Vagina (tissue), 2 donors: ENCODE results near the gene SYNE1. TPM values are rescaled to one million over a fixed set of nuclear protein-coding genes. Genes with fewer than 3 reads are reported as not detected.
A peak's percentile ranks its signal among the peaks of the same experiment; 100 is the strongest.

Experiments
- DNase-seq, 2 donors: peaks; one replicate each; pipeline ENCODE4 v3.0.0-alpha.2; 2017; ENCODE audit errors: extremely low spot score in 2 of 2
- H3K27ac ChIP-seq: fragments of 200-600 bp; sonication (generic); one replicate; pipeline ENCODE4 v1.5.1; 2019
- H3K27me3 ChIP-seq: fragments of 200-600 bp; sonication (generic); one replicate; pipeline ENCODE4 v1.5.1; 2019
- H3K36me3 ChIP-seq, 2 donors: fragments of 200-600 bp; sonication (generic); one replicate each; pipeline ENCODE4 v1.5.1; 2017 to 2019
- H3K4me1 ChIP-seq: fragments of 200-600 bp; sonication (generic); one replicate; pipeline ENCODE4 v1.5.1; 2019
- H3K4me3 ChIP-seq, 2 donors: fragments of 200-600 bp; sonication (generic); 1 replicate in 1 of 2; 2 replicates in 1 of 2; pipeline ENCODE4 v1.5.1; 2016 to 2019
- H3K9me3 ChIP-seq: fragments of 200-600 bp; sonication (generic); one replicate; pipeline ENCODE4 v1.5.1; 2019
- POLR2A ChIP-seq, 2 donors: fragments of 450-650 bp; IDR thresholded peaks; one replicate each; pipeline ENCODE4 v1.6.1; 2017; ENCODE audit warnings: antibody characterized with exemption in 2 of 2, mild to moderate bottlenecking in 2 of 2, moderate library complexity in 2 of 2
- POLR2AphosphoS5 ChIP-seq, 2 donors: sonication (generic); formaldehyde crosslinking; IDR thresholded peaks; one replicate each; pipeline ENCODE4 v1.9.0; 2017; ENCODE audit warnings: antibody characterized with exemption in 2 of 2, mild to moderate bottlenecking in 2 of 2, low read depth in 1 of 2; ENCODE audit not compliant: insufficient read depth in 1 of 2
- intact Hi-C: fragments of 100-400 bp; cut with DNase I; formaldehyde crosslinking; loops from one replicate; pipeline ENCODE4 v1.15.1; 2023
- total RNA-seq: library from RNA; depleted of rRNA; stranded (reverse); fragments of >200 nt; gene quantifications from one replicate; pipeline ENCODE4 v1.2.3, GENCODE V29; 2016
- TF ChIP-seq, protein P1 (sequence below), 3 experiments: fragments of 450-650 bp in 2 of 3; fragments of 200-600 bp in 1 of 3; sonication (generic) in 1 of 3; IDR thresholded peaks; one replicate each; pipeline ENCODE4 v1.5.1; 2017 to 2019; ENCODE audit warnings: antibody characterized with exemption in 3 of 3, mild to moderate bottlenecking in 2 of 3, moderate library complexity in 2 of 3

Gene SYNE1
- total RNA-seq, 1 donor from 2014 or later, result 81.5 TPM

DNA sequence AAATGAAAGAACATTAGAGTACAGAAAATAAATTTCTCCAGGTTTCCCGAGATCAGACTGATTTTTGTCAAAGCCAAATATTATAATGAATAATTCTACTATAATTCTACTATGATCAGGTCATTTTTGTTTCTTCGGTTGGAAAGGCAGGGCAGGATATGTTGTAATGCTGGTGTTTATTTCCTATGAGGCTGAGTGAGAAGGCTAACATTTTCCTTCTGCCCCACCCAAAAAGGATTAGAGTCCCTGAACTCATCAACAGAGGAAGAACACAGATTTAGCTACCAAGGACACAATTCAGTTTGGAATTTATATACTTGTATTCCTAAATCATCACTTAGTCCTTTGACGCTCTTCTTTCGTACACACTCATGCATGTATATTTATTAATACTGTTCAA is 318.9 kb downstream of the SYNE1 start:
- Histone ChIP-seq H3K36me3 (peaks cover 6 to 25% of the 10 kb centered on the region in 2 donors), H3K27ac (no peak overlapping the region)
- intact Hi-C loops, result no loop called here

DNA sequence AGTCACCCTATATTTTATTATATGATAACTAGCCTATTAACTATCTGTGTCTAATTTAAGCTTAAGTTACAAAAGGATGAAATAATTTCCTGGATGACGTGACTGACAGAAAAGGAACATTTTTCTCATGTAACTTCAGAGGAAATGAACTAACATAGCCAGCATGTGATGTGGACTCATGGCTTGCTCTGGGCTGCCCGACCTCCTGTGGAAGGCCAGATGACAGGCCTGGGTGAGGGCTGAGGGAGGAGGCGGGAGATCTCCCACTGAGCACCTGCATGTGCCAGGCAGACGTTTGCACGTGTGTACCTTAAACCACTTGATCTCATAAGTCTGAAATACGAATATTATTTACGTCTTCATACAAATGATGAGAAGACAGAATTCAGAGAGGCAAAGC is 321.1 kb downstream of the SYNE1 start:
- peaks cover 2 to 23% of the 10 kb centered on the region in 2 donors for H3K36me3 ChIP-seq
- DNase-seq, result no peak
- TF ChIP-seq POLR2A (IDR thresholded peaks at IDR 0.05), result no peak
- no peak for TF ChIP-seq POLR2AphosphoS5 (IDR thresholded peaks at IDR 0.05; ENCODE audit: insufficient read depth in 1 of 2, low read depth in 1 of 2)
- TF ChIP-seq, protein P1, sequence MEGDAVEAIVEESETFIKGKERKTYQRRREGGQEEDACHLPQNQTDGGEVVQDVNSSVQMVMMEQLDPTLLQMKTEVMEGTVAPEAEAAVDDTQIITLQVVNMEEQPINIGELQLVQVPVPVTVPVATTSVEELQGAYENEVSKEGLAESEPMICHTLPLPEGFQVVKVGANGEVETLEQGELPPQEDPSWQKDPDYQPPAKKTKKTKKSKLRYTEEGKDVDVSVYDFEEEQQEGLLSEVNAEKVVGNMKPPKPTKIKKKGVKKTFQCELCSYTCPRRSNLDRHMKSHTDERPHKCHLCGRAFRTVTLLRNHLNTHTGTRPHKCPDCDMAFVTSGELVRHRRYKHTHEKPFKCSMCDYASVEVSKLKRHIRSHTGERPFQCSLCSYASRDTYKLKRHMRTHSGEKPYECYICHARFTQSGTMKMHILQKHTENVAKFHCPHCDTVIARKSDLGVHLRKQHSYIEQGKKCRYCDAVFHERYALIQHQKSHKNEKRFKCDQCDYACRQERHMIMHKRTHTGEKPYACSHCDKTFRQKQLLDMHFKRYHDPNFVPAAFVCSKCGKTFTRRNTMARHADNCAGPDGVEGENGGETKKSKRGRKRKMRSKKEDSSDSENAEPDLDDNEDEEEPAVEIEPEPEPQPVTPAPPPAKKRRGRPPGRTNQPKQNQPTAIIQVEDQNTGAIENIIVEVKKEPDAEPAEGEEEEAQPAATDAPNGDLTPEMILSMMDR (IDR thresholded peaks at IDR 0.05), result no peak
- H3K4me3 ChIP-seq, result no peak overlapping the region
- no peaks in the 10 kb centered on the region for H3K27me3 ChIP-seq
- intact Hi-C loops, result no loop called here
- H3K4me1 ChIP-seq, result no peaks in the 10 kb centered on the region
- no peaks in the 10 kb centered on the region for H3K9me3 ChIP-seq
- H3K27ac ChIP-seq, result no peak overlapping the region

More for the DNA sequence above, 318.9 kb downstream of the SYNE1 start:
- H3K27me3 ChIP-seq, result no peaks in the 10 kb centered on the region
- no peak overlapping the region for H3K4me3 ChIP-seq
- no peaks in the 10 kb centered on the region for H3K9me3 ChIP-seq
- H3K4me1 ChIP-seq, result no peaks in the 10 kb centered on the region
- TF ChIP-seq POLR2AphosphoS5 (IDR thresholded peaks at IDR 0.05; ENCODE audit: insufficient read depth in 1 of 2, low read depth in 1 of 2), result peak in 1 of 2 donors; percentile 6
- TF ChIP-seq, protein P1 (IDR thresholded peaks at IDR 0.05), result no peak
- no peak for TF ChIP-seq POLR2A (IDR thresholded peaks at IDR 0.05)
- no peak for DNase-seq

DNA sequence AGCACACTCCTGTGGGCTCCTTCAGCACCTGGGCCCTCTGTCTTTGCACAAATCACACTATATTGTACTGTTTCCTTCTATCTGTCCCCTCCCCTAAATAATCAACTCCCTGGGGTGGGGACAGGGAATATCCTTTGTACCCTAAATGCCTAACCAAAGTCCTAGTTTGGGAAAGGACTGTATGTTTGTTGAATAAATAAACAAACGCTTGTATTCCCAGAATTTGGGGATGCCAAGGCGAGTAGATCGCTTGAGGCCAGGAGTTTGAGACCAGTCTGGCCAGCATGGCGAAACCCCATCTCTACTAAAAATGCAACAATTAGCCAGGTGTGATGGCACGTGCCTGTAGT is 322.7 kb downstream of the SYNE1 start:
- Histone ChIP-seq H3K4me1 (no peaks in the 10 kb centered on the region), H3K27me3 (no peaks in the 10 kb centered on the region), H3K36me3 (peaks cover 0 to 27% of the 10 kb centered on the region in 2 donors), H3K4me3 (no peak overlapping the region), H3K9me3 (no peaks in the 10 kb centered on the region), H3K27ac (no peak overlapping the region)
- no peak for DNase-seq
- TF ChIP-seq, protein P1 (IDR thresholded peaks at IDR 0.05), result no peak
- TF ChIP-seq POLR2A (IDR thresholded peaks at IDR 0.05) (no peak), POLR2AphosphoS5 (IDR thresholded peaks at IDR 0.05; ENCODE audit: insufficient read depth in 1 of 2, low read depth in 1 of 2) (no peak)
- intact Hi-C loops, result no loop called here

DNA sequence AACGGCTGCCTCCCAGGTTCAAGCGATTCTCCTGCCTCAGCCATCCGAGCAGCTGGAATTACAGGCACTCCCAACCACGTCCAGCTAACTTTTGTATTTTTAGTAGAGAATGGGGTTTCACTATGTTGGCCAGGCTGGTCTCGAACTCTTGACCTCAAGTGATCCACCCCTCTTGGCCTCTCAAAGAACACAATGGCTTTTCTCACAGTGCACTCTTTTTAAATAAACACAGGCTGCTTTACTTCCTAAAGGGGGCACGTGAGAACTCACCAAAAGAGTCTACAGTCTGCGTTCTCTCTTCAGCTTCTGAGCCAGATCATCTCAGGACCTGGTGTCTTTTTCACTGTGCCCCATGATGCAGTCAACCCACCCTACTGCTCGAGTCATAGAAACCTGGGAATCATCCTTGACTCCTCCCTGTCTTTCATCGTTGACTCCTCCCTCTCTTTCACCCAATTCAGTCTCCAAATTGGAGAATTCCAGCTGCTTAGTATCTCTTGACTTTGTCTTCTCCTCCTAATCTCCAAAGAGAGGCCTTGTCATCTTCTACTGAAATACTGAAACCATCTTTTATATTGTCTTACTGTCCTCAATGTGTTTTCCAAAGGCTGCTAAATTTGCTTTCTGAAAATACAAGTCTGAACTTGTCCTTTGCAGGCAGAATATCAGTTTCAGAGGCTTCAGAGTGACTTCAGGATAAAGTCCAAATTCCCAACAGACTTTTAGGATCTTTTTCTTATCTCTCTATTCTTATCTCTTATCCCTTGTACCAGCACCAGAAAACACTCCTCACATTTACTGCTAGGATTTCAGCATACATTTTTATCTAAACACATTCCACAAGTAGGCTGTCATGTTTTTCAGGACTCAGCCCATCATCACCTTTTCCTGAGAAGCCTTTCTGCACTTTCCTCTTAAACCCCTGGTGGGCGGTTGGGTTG is 323.4 kb downstream of the SYNE1 start:
- Histone ChIP-seq H3K4me3 (no peak overlapping the region), H3K36me3 (peaks cover 0 to 29% of the 10 kb centered on the region in 2 donors), H3K9me3 (no peaks in the 10 kb centered on the region), H3K27me3 (no peaks in the 10 kb centered on the region), H3K4me1 (no peaks in the 10 kb centered on the region), H3K27ac (no peak overlapping the region)
- DNase-seq, result no peak
- intact Hi-C loops, result no loop called here
- TF ChIP-seq, protein P1 (IDR thresholded peaks at IDR 0.05), result no peak
- TF ChIP-seq POLR2AphosphoS5 (IDR thresholded peaks at IDR 0.05; ENCODE audit: insufficient read depth in 1 of 2, low read depth in 1 of 2), result no peak
- no peak for TF ChIP-seq POLR2A (IDR thresholded peaks at IDR 0.05)

DNA sequence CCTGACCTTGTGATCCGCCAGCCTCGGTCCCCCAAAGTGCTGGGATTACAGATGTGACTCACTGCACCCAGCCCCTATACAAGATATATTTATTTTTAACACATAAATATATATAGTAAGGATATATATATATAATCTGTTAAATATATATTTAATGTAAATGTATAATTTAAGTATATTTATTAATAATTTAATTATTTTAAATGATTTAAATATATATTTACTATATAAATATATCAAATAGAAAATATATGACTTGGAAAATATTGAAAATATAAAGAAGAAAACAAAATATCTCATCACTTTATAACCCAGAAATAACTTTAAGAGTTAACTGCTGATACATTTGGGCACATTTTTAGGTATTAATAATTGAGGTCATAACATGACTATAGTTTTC is 324.7 kb downstream of the SYNE1 start:
- DNase-seq, result no peak
- TF ChIP-seq POLR2AphosphoS5 (IDR thresholded peaks at IDR 0.05; ENCODE audit: insufficient read depth in 1 of 2, low read depth in 1 of 2) (no peak), POLR2A (IDR thresholded peaks at IDR 0.05) (no peak)
- TF ChIP-seq, protein P1 (IDR thresholded peaks at IDR 0.05), result no peak
- no peak overlapping the region for H3K4me3 ChIP-seq
- H3K4me1 ChIP-seq, result no peaks in the 10 kb centered on the region
- peaks cover 0 to 20% of the 10 kb centered on the region in 2 donors for H3K36me3 ChIP-seq
- H3K27me3 ChIP-seq, result no peaks in the 10 kb centered on the region
- intact Hi-C loops, result no loop called here
- no peak overlapping the region for H3K27ac ChIP-seq
- no peaks in the 10 kb centered on the region for H3K9me3 ChIP-seq
